CD4-positive, alpha-beta T cell treated with Interleukin-21 for 1 hour (primary cell): Measurements from ENCODE around the gene PPL.

Experiments
- DNase-seq: peaks from one replicate; pipeline ENCODE4 v3.0.0-alpha.2; 2020

PPL gene

GRCh38 chr16:4859190-4859899 lies 77.6 kb downstream of the PPL start:
- no peak for DNase-seq

DNA sequence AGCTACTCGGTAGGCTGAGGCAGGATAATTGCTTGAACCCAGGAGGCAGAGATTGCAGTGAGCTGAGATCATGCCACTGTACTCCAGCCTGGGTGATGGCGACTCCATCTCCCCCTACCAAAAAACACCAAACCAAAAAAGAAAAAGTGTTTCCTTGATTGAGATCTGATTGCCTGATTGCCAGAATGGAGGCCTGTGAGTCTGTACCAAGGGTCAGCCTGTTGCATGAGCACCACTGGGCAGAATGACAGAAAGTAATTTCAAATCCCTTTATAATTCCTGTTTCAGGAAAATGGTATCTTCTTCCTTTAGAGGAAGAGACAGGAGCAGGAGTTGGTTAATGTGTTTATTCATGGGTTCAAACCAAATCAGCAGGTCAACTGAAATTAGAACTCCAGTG lies 81.1 kb downstream of the PPL start:
- no peak for DNase-seq

- DNase-seq = no peak
These were observed 81.6 kb downstream of the PPL start for GRCh38 chr16:4855371-4855770.

DNA sequence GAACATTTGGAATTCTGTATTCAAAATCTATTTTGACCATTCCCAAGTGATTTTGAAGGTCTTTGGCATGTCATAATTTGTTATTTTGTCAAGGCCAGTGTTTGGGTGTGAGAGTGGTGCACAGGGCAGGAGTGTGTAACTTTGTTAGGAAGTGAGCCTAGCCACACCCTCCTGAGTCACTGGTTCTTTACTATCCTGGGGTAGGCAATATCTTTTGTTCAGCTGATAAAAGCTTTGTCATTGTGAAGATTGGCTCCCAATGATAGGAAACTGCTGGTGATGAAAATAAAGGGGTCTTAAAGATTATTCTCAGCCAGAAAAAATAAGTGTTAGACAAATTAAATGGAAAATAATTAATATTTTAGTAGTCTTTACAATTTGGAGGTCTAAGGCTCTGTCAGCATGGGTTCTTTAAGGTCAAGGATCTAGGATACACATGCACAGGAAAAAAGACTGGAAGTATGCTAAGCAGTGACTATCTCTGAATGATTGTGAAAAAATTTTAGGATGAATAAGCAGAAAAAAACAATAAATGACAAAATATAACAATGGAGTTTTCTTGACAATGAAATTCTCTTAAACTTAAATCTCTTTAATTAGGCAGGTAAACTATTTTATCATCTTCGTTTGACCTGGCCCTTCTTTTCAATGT lies 84.6 kb downstream of the PPL start:
- no peak for DNase-seq

- no peak for DNase-seq
These were observed 86.7 kb downstream of the PPL start for GRCh38 chr16:4850211-4850610.

GRCh38 chr16:4847774-4848587 lies 89.0 kb downstream of the PPL start:
- peak; percentile 40 for DNase-seq

DNA sequence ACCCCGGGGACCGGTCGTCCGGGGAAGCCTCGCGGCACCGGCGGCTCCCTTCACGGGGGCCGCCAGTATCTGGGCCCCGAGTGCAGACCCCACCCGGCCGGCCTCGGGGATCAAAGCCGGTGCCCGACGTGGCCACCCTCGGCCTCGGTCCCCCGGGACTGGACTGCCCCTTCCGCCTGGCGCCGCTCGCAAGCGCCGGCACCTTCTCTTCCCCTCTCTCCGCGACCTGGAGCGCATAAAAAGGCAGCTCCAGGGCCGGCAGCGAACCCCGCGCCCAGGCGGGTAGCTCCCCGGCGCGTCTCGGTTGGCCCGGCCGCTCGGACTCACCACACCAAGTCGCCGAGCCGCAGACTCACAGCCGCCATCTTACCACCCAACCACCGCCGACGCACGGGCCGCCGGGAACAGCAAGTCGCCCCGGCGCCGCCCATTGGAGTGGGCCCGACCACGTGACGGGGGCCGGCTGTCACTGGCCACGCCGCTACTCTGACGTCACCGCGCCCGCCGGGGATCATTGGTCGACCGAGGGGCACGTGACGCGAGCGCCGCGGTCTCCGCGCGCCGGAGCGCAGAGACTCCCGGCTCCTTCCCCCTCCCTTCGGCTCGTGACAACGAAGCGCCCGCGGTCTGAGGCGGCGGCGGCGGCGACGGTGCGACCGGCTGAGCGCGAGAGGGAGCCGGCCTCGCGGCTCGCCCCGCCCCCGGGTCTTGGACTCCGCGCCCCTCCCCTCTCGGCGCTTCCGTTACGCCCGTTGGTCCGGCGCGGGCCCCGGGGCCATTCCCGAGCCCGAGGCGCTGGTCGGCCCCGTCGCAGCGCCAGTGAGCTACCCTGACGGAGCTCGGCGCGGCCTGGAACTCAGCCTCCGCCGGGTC lies 89.8 kb downstream of the PPL start, which contains the start of the genes GLYR1 and UBN1:
TSS of gene GLYR1 (minus strand) at position 388 of the 873 bp plus-strand sequence. CDS start at position 365, 23 bp downstream.
TSS of gene UBN1 (plus strand) at position 581 of the 873 bp plus-strand sequence. CDS start 5,437 bp downstream, outside the sequence.
- DNase-seq = peak; percentile 99

DNA sequence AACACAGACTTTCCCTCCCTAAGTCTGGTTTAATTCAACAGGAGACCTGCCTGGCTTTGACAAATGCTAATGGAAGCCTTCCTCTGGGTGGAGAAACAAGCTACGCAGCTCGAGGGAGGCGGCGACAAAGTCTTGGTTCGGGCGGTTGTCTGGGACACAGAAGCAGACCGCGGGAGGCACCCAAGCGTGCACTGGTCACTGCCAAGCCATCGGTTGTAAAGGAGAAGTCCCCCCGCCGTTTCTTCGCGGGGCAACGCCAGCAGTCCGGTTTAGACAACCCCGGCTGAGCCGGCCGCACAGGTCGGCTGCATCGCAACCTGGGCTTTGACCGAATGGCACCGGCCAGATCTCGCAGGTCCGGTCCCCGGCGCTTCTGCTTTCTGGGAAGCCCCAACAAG lies 90.4 kb downstream of the PPL start:
- peak; percentile 26 for DNase-seq

DNA sequence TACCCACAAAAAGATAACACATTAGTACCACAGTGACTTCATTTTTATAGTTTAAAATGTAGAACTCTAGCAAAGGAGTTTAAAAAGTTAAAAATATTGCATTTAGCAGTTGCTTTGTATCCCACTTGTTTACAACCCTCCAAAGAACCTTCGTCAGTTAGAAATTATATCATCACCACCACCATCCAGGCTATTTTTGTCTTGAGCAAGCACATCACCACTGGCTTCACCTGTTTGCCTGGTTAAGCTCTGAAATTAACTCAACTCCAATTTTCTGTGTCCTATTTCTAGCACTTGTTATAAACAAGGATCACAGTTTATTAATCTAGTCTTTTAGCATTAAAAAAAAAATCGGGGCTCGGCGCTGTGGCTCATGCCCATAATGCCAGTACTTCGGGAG lies 96.0 kb downstream of the PPL start:
- DNase-seq = no peak

DNA sequence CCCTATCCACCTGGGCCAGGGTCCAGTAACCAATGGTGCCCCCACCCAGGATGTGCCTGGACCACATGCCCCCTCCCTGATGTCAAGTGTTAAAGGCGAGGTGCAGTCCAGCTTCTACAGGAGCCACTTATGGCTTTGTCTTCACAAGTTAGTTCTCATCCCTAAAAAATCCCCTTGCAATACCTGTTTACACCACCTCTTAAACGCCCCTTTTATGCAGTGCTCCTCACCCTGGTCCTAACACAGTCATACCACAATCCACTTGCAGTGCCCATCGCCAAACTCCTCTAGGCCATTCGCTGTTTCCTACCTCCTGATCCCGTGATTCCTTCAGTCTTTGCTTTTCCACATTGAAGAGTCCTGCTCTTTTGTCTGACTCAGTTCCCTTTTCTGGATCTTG lies 97.0 kb downstream of the PPL start:
- no peak for DNase-seq

GRCh38 chr16:4837733-4838501 lies 99.0 kb downstream of the PPL start:
- no peak for DNase-seq

- DNase-seq = no peak
These were observed 100.2 kb downstream of the PPL start for GRCh38 chr16:4836727-4837126.

DNA sequence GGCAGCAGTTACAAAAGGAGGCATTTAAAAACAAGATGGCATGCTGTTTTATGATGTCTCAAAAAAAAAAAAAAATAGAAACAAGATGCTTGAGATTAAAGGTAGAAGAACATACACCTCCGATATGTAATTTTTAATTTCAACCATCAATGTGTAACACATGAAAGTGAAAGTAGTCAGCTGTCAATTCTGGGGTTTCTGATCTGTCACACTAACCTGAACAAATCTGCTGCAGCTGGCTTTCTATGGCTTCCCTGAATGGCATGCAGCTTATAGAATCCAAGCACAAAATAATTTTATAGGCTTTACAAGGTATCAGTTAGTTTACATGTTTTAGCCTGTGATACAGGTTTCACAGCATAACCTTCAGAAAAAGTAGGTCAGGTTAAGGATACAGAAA lies 103.4 kb downstream of the PPL start:
- no peak for DNase-seq

GRCh38 chr16:4832698-4833343 lies 104.1 kb downstream of the PPL start:
- DNase-seq = no peak
